HEK293 (cell line): ENCODE data around the gene NR3C2.

Experiments used
- CTCF ChIA-PET: fragments of 350-600 bp; formaldehyde crosslinking; extraction: SDS; loops from one replicate; lab custom pipeline; 2021; ENCODE audit warnings: antibody characterized with exemption; lab: Yijun Ruan, JAX
- POLR2A ChIA-PET: fragments of 300-600 bp; formaldehyde crosslinking; extraction: SDS; loops from one replicate; lab custom pipeline; 2020; ENCODE audit warnings: antibody characterized with exemption, inconsistent platforms; lab: Yijun Ruan, JAX
- H3K27ac ChIP-seq: fragments of 200-500 bp; sonication (Bioruptor generic); 2 replicates; pipeline ENCODE4 v1.5.1; 2014; ENCODE audit warnings: low read depth, low read length, control low read depth, inconsistent platforms; ENCODE audit errors: extremely low read depth
- H3K36me3 ChIP-seq, 2 experiments: fragments of 200-500 bp in 1 of 2; sonication (Bioruptor generic) in 1 of 2; 1 replicate in 1 of 2; 2 replicates in 1 of 2; pipeline ENCODE4 v1.5.1; 2014 to 2017; ENCODE audit warnings: inconsistent platforms in 2 of 2, low read length in 2 of 2; ENCODE audit not compliant: control insufficient read depth in 2 of 2, insufficient read depth in 1 of 2
- H3K4me1 ChIP-seq: fragments of 200-500 bp; sonication (Bioruptor generic); 2 replicates; pipeline ENCODE4 v1.5.1; 2014; ENCODE audit warnings: mild to moderate bottlenecking, low read length, inconsistent platforms; ENCODE audit not compliant: control insufficient read depth, insufficient read depth
- H3K4me3 ChIP-seq: 2 replicates; pipeline ENCODE4 v1.5.1; 2011; ENCODE audit warnings: low read depth, mild to moderate bottlenecking, control low read depth, low read length, moderate library complexity
- H3K9me3 ChIP-seq: fragments of 200-500 bp; sonication (Bioruptor generic); 2 replicates; pipeline ENCODE4 v1.5.1; 2014; ENCODE audit warnings: low read depth, low read length, inconsistent platforms; ENCODE audit not compliant: control insufficient read depth, insufficient read depth
- FEZF1 ChIP-seq: fragments of 450-650 bp; formaldehyde crosslinking; IDR thresholded peaks from 2 replicates; pipeline ENCODE4 v1.5.1; 2016; ENCODE audit warnings: missing biosample characterization, missing genetic modification characterization
- KLF7 ChIP-seq: fragments of 450-650 bp; formaldehyde crosslinking; IDR thresholded peaks from 2 replicates; pipeline ENCODE4 v1.5.1; 2016; ENCODE audit warnings: missing biosample characterization, missing genetic modification characterization, borderline replicate concordance
- SP3 ChIP-seq: fragments of 450-650 bp; formaldehyde crosslinking; IDR thresholded peaks from 2 replicates; pipeline ENCODE4 v1.5.1; 2016; ENCODE audit warnings: missing biosample characterization, missing genetic modification characterization
- ZNF133 ChIP-seq: fragments of 450-650 bp; formaldehyde crosslinking; IDR thresholded peaks from 2 replicates; pipeline ENCODE4 v1.5.1; 2016; ENCODE audit warnings: missing biosample characterization, missing genetic modification characterization
- ZNF148 ChIP-seq: fragments of 450-650 bp; formaldehyde crosslinking; IDR thresholded peaks from 2 replicates; pipeline ENCODE4 v1.5.0; 2017; ENCODE audit warnings: missing biosample characterization, missing genetic modification characterization, borderline replicate concordance
- ZNF169 ChIP-seq: fragments of 450-650 bp; formaldehyde crosslinking; IDR thresholded peaks from 2 replicates; pipeline ENCODE4 v1.5.1; 2016; ENCODE audit warnings: missing biosample characterization, missing genetic modification characterization
- ZNF184 ChIP-seq: fragments of 450-650 bp; IDR thresholded peaks from 2 replicates; pipeline ENCODE4 v1.5.1; 2018; ENCODE audit warnings: missing biosample characterization, mild to moderate bottlenecking, missing genetic modification characterization
- ZNF202 ChIP-seq: fragments of 450-650 bp; formaldehyde crosslinking; IDR thresholded peaks from 2 replicates; pipeline ENCODE4 v1.5.1; 2016; ENCODE audit warnings: missing biosample characterization, missing genetic modification characterization, borderline replicate concordance
- ZNF221 ChIP-seq: fragments of 450-650 bp; formaldehyde crosslinking; IDR thresholded peaks from 2 replicates; pipeline ENCODE4 v1.5.1; 2017; ENCODE audit warnings: missing biosample characterization, missing genetic modification characterization, borderline replicate concordance
- ZNF362 ChIP-seq: fragments of 450-650 bp; formaldehyde crosslinking; IDR thresholded peaks from 2 replicates; pipeline ENCODE4 v1.5.1; 2016; ENCODE audit warnings: missing biosample characterization, missing genetic modification characterization
- ZNF544 ChIP-seq: fragments of 450-650 bp; formaldehyde crosslinking; IDR thresholded peaks from 2 replicates; pipeline ENCODE4 v1.5.0; 2017; ENCODE audit warnings: missing biosample characterization, missing genetic modification characterization
- ZNF558 ChIP-seq: fragments of 450-650 bp; formaldehyde crosslinking; IDR thresholded peaks from 2 replicates; pipeline ENCODE4 v1.5.1; 2016; ENCODE audit warnings: missing biosample characterization, missing genetic modification characterization
- ZNF560 ChIP-seq: fragments of 450-650 bp; formaldehyde crosslinking; IDR thresholded peaks from 2 replicates; pipeline ENCODE4 v1.5.1; 2017; ENCODE audit warnings: missing biosample characterization, missing genetic modification characterization, borderline replicate concordance
- ZNF596 ChIP-seq: fragments of 450-650 bp; IDR thresholded peaks from 2 replicates; pipeline ENCODE4 v1.5.0; 2018; ENCODE audit warnings: missing biosample characterization, mild to moderate bottlenecking, missing genetic modification characterization, moderate library complexity
- ZNF624 ChIP-seq: fragments of 450-650 bp; formaldehyde crosslinking; IDR thresholded peaks from 2 replicates; pipeline ENCODE4 v1.5.1; 2017; ENCODE audit warnings: missing biosample characterization, missing genetic modification characterization
- ZNF626 ChIP-seq: fragments of 450-650 bp; sonication (Bioruptor Pico); formaldehyde crosslinking; IDR thresholded peaks from 2 replicates; pipeline ENCODE4 v1.5.1; 2018; ENCODE audit warnings: missing biosample characterization, missing genetic modification characterization, inconsistent platforms
- ZNF747 ChIP-seq: fragments of 450-650 bp; formaldehyde crosslinking; IDR thresholded peaks from 2 replicates; pipeline ENCODE4 v1.5.1; 2016; ENCODE audit warnings: missing biosample characterization, missing genetic modification characterization
- ZNF785 ChIP-seq: fragments of 450-650 bp; formaldehyde crosslinking; IDR thresholded peaks from 2 replicates; pipeline ENCODE4 v1.5.1; 2016; ENCODE audit warnings: missing biosample characterization, missing genetic modification characterization
- ZNF843 ChIP-seq: fragments of 450-650 bp; formaldehyde crosslinking; IDR thresholded peaks from 2 replicates; pipeline ENCODE4 v1.5.1; 2016; ENCODE audit warnings: missing biosample characterization, missing genetic modification characterization
- ZSCAN4 ChIP-seq: fragments of 450-650 bp; formaldehyde crosslinking; IDR thresholded peaks from 2 replicates; pipeline ENCODE4 v1.5.1; 2017; ENCODE audit warnings: missing biosample characterization, missing genetic modification characterization
- ZXDB ChIP-seq: fragments of 450-650 bp; formaldehyde crosslinking; IDR thresholded peaks from 2 replicates; pipeline ENCODE4 v1.5.1; 2016; ENCODE audit warnings: missing biosample characterization, missing genetic modification characterization
- TF ChIP-seq, protein P1 (sequence below): sonication (generic); formaldehyde crosslinking; IDR thresholded peaks from 2 replicates; pipeline ENCODE4 v1.8.1; 2022; ENCODE audit warnings: mild to moderate bottlenecking, moderate library complexity, missing genetic modification reagents
- TF ChIP-seq, protein P2 (sequence below): fragments of 450-650 bp; IDR thresholded peaks from 2 replicates; pipeline ENCODE4 v1.5.1; 2018; ENCODE audit warnings: missing biosample characterization, mild to moderate bottlenecking, missing genetic modification characterization
- TF ChIP-seq, protein P3 (sequence below): fragments of 450-650 bp; formaldehyde crosslinking; IDR thresholded peaks from 2 replicates; pipeline ENCODE4 v1.5.1; 2017; ENCODE audit warnings: missing biosample characterization, missing genetic modification characterization

Gene NR3C2

GRCh38 chr4:148271166-148271565 lies 171.0 kb downstream of the NR3C2 start (continued):
- no peak for TF ChIP-seq ZNF133 (tag by site-specific recombination)
- no peak for TF ChIP-seq KLF7
- no peak for TF ChIP-seq ZNF843 (tag by site-specific recombination)
- no peak for TF ChIP-seq ZNF560 (tag by site-specific recombination)
- TF ChIP-seq SP3 (tag by site-specific recombination) = no peak
- no peak for TF ChIP-seq ZNF785 (tag by site-specific recombination)
- TF ChIP-seq, protein P1, sequence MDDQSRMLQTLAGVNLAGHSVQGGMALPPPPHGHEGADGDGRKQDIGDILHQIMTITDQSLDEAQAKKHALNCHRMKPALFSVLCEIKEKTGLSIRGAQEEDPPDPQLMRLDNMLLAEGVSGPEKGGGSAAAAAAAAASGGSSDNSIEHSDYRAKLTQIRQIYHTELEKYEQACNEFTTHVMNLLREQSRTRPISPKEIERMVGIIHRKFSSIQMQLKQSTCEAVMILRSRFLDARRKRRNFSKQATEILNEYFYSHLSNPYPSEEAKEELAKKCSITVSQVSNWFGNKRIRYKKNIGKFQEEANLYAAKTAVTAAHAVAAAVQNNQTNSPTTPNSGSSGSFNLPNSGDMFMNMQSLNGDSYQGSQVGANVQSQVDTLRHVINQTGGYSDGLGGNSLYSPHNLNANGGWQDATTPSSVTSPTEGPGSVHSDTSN (CRISPR knock-in tag) = no peak

DNA sequence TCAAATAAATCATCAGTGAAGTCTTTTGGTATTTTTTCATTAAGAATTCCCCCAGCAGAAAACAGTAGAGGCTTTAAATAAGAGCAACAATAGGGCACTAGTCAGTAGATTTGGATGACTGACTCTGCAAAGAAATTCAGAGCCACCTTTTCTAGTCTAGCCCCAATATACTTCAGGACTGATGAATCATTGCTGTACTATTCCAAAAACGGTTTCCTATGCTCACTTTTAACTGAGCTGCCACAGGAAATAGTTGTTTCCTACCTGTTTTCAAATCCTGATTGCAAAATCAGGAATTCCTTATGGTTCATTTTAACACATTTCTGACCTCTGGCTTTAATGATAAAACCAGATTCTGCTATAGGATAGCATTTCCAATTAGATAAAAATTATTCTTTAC lies 171.6 kb downstream of the NR3C2 start:
- POLR2A ChIA-PET = no interaction called here
- no peak for TF ChIP-seq ZNF221 (tag by site-specific recombination)
- no peak for TF ChIP-seq ZNF184
- TF ChIP-seq ZNF558 (tag by site-specific recombination) = no peak
- no peak for TF ChIP-seq ZNF624 (tag by site-specific recombination)
- no peak for TF ChIP-seq ZNF362 (tag by site-specific recombination)
- TF ChIP-seq ZNF148 (tag by site-specific recombination) = no peak

GRCh38 chr4:148268835-148269234 lies 173.4 kb downstream of the NR3C2 start:
- no peak overlapping the region for H3K4me3 ChIP-seq
- H3K36me3 ChIP-seq = no peaks in the 10 kb centered on the region
- ChIA-PET POLR2A (no interaction called here), CTCF (no interaction called here)
- no peak overlapping the region for H3K27ac ChIP-seq
- peaks cover 7% of the 10 kb centered on the region for H3K4me1 ChIP-seq
- H3K9me3 ChIP-seq = no peaks in the 10 kb centered on the region
- TF ChIP-seq ZNF362 (tag by site-specific recombination) = no peak
- TF ChIP-seq ZNF169 (tag by site-specific recombination) = no peak
- no peak for TF ChIP-seq ZNF747
- no peak for TF ChIP-seq ZNF202 (tag by site-specific recombination)
- TF ChIP-seq FEZF1 = no peak
- TF ChIP-seq, protein P2, sequence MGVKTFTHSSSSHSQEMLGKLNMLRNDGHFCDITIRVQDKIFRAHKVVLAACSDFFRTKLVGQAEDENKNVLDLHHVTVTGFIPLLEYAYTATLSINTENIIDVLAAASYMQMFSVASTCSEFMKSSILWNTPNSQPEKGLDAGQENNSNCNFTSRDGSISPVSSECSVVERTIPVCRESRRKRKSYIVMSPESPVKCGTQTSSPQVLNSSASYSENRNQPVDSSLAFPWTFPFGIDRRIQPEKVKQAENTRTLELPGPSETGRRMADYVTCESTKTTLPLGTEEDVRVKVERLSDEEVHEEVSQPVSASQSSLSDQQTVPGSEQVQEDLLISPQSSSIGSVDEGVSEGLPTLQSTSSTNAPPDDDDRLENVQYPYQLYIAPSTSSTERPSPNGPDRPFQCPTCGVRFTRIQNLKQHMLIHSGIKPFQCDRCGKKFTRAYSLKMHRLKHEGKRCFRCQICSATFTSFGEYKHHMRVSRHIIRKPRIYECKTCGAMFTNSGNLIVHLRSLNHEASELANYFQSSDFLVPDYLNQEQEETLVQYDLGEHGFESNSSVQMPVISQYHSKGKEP (tag by site-specific recombination) = no peak
- TF ChIP-seq, protein P3, sequence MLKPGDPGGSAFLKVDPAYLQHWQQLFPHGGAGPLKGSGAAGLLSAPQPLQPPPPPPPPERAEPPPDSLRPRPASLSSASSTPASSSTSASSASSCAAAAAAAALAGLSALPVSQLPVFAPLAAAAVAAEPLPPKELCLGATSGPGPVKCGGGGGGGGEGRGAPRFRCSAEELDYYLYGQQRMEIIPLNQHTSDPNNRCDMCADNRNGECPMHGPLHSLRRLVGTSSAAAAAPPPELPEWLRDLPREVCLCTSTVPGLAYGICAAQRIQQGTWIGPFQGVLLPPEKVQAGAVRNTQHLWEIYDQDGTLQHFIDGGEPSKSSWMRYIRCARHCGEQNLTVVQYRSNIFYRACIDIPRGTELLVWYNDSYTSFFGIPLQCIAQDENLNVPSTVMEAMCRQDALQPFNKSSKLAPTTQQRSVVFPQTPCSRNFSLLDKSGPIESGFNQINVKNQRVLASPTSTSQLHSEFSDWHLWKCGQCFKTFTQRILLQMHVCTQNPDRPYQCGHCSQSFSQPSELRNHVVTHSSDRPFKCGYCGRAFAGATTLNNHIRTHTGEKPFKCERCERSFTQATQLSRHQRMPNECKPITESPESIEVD = no peak
- no peak for TF ChIP-seq ZSCAN4
- TF ChIP-seq ZNF596 = no peak
- no peak for TF ChIP-seq ZXDB (tag by site-specific recombination)
- TF ChIP-seq ZNF626 (tag by site-specific recombination) = no peak
- TF ChIP-seq ZNF544 = no peak

More for the DNA sequence above, 171.6 kb downstream of the NR3C2 start:
- no peaks in the 10 kb centered on the region for H3K36me3 ChIP-seq
- H3K27ac ChIP-seq = no peak overlapping the region
- no peak overlapping the region for H3K4me3 ChIP-seq
- H3K9me3 ChIP-seq = no peaks in the 10 kb centered on the region
- CTCF ChIA-PET = no interaction called here
- peaks cover 9% of the 10 kb centered on the region for H3K4me1 ChIP-seq
